Endothelial cell (in vitro differentiated cells): Measurements from ENCODE around the gene DNALI1. TPM values are rescaled to one million over a fixed set of nuclear protein-coding genes. Genes with fewer than 3 reads are reported as not detected.

ENCODE experiments used
- DNase-seq: peaks from one replicate; pipeline ENCODE4 v3.0.0; 2021; ENCODE audit warnings: low spot score
- H3K27ac Mint-ChIP-seq: one replicate; pipeline ENCODE4 v1.8.0; 2021; ENCODE audit warnings: mixed read lengths, inconsistent platforms; ENCODE audit not compliant: unreplicated experiment
- H3K27me3 Mint-ChIP-seq: one replicate; pipeline ENCODE4 v1.8.0; 2021; ENCODE audit warnings: mild to moderate bottlenecking, moderate library complexity, mixed read lengths, inconsistent platforms; ENCODE audit not compliant: unreplicated experiment
- H3K36me3 Mint-ChIP-seq: one replicate; pipeline ENCODE4 v1.8.0; 2021; ENCODE audit warnings: mild to moderate bottlenecking, low read depth, mixed read lengths, inconsistent platforms; ENCODE audit not compliant: unreplicated experiment
- H3K4me1 Mint-ChIP-seq: one replicate; pipeline ENCODE4 v1.8.0; 2021; ENCODE audit warnings: mild to moderate bottlenecking, mixed read lengths, inconsistent platforms; ENCODE audit not compliant: unreplicated experiment
- H3K4me3 Mint-ChIP-seq: one replicate; pipeline ENCODE4 v1.8.0; 2021; ENCODE audit warnings: mild to moderate bottlenecking, mixed read lengths, inconsistent platforms; ENCODE audit not compliant: unreplicated experiment
- H3K9me3 Mint-ChIP-seq: one replicate; pipeline ENCODE4 v1.8.0; 2021; ENCODE audit warnings: mixed read lengths, inconsistent platforms; ENCODE audit not compliant: unreplicated experiment
- CTCF ChIP-seq: fragments of 200-600 bp; sonication (generic); IDR thresholded peaks from one replicate; pipeline ENCODE4 v1.5.0; 2021; ENCODE audit warnings: antibody characterized with exemption; ENCODE audit not compliant: unreplicated experiment
- total RNA-seq: library from RNA; stranded (reverse); fragmentation: NEBNext Ultra II Directional; extraction: Animal tissue kit (Norgen Biotek cat#: 25700); gene quantifications from one replicate; pipeline ENCODE4 v1.2.1, GENCODE V29; 2021; ENCODE audit not compliant: unreplicated experiment

DNALI1 gene
- total RNA-seq, 1 donor from 2014 or later: 13.0 TPM

DNA sequence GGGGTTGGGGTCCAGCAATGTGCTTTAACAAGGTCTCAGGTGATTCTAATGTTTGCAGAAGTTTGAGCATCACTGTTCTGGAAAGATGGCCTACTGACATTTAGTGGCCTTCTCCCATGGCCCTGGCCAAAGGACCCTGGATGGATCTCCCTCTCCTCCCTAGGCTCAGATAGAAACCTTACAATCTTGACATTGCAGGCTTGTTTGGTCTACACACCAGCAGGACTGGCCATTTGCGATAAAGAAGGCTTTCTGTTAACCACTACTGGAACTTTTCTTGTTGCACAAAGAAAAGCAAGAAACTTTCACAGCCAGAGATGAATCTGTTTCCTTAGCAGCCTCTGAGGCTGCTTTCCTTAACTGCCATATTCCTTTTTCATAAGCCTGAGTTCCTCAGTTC, 6.2 kb downstream of the DNALI1 start:
- H3K4me3 Mint-ChIP-seq: peak overlapping the region; percentile 24
- H3K27ac Mint-ChIP-seq: no peak overlapping the region
- peaks cover 6% of the 10 kb centered on the region for H3K4me1 Mint-ChIP-seq
- DNase-seq: no peak
- H3K27me3 Mint-ChIP-seq: peaks cover 4% of the 10 kb centered on the region
- H3K9me3 Mint-ChIP-seq: no peaks in the 10 kb centered on the region
- TF ChIP-seq CTCF: no peak
- peaks cover 38% of the 10 kb centered on the region for H3K36me3 Mint-ChIP-seq

DNA sequence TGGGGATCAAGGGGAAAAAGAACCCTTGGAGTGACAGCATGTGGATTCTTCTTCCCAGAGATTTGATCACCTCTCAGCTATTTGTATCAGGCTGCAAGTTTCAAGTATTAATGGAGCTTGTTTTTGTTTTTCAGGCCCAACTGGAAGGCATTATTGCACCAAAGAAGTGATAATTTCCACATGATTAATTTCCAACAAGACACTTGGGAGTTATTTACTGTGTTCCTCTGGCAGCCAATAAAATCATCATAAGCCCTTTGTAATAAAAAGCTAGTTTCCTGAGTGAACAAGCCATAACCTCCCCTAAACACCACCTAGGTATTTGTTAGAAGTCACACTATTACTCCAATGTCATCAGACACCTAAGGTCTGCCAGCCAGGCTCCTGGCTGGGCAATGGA, 8.2 kb downstream of the DNALI1 start:
- no peak for DNase-seq
- Mint-ChIP-seq H3K27me3 (no peaks in the 10 kb centered on the region), H3K36me3 (peaks cover 47% of the 10 kb centered on the region), H3K4me3 (no peak overlapping the region), H3K27ac (no peak overlapping the region), H3K9me3 (no peaks in the 10 kb centered on the region), H3K4me1 (peaks cover 7% of the 10 kb centered on the region)
- no peak for TF ChIP-seq CTCF

GRCh38 chr1:37567023-37567422, 10.3 kb downstream of the DNALI1 start:
- DNase-seq: no peak

DNA sequence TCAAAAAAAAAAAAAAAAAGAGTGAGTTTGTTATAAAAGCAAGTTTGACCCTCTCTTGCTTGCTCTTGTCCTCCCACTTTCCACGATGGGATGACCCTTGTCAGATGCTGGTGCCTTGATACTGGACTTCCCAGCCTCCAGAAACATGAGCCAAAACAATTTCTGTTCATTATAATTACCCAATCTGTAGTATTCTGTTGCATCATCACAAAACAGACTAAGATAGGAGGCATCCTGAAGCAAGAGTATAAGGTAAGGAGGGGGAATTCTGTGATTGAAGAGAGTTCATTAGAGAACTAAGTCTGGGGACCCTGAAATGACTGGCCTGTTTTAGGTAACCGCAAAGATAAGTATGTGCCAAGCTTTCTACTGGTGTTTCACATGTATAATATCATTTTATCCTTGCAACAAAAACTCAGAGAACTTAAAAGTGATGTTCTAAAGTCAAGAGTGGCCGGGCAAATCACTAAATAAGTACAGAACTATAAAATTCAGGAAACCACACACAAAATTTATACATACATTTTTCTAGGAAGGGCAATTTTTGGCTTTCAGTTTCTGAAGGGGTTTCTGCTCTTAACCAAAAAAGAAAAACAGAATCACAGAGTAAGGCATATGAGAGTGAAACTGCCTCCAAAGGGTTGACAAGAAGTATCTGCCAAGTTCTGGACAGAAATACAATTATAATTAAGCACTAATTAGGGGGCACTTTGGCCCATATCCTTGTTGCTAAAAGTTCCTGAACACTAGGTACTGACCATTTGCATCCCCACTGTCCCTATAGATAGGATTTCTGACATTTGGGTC, 14.0 kb downstream of the DNALI1 start:
- Mint-ChIP-seq H3K27ac (no peak overlapping the region), H3K4me3 (no peak overlapping the region), H3K27me3 (no peaks in the 10 kb centered on the region), H3K9me3 (no peaks in the 10 kb centered on the region), H3K36me3 (peaks cover 70% of the 10 kb centered on the region), H3K4me1 (peaks cover 7% of the 10 kb centered on the region)
- no peak for DNase-seq
- no peak for TF ChIP-seq CTCF

More at GRCh38 chr1:37567023-37567422, 10.3 kb downstream of the DNALI1 start:
- Mint-ChIP-seq H3K36me3 (peaks cover 60% of the 10 kb centered on the region), H3K4me3 (peak overlapping the region; percentile 45), H3K27ac (no peak overlapping the region), H3K27me3 (no peaks in the 10 kb centered on the region), H3K4me1 (peaks cover 7% of the 10 kb centered on the region), H3K9me3 (no peaks in the 10 kb centered on the region)
- TF ChIP-seq CTCF: no peak

DNA sequence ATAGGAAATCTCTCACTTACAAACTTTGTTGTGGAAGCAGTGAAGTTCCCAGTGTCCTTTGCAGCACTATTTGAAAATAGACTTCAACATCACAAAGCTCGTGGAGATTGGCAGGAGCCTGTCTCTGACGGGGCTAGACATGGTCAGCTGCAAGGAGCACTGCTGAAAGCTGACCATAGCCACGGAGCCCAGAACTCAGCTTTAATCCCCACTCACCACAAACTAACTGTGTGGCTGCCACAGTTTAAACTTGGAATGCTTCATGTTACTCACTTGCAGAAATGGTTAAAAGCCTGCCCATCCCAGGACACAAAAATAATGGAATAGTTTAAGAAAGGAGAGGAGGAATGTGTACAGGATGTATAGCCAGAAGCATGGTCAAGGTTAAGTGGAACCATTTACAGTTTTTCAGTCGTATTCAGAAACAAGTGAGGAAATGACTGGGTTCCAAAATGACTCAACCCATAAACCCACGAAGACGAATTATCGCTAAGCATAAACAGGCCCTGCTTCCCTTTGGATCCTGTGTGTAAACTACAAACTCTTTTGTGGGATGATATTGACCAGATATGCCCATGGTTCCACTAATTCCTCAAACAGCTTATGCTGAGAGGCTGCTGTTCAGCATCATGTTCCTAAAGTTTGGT, 18.2 kb downstream of the DNALI1 start:
- H3K36me3 Mint-ChIP-seq: peaks cover 44% of the 10 kb centered on the region

More for the DNA sequence above, 18.2 kb downstream of the DNALI1 start:
- DNase-seq: no peak
- Mint-ChIP-seq H3K9me3 (no peaks in the 10 kb centered on the region), H3K4me3 (no peak overlapping the region), H3K27ac (no peak overlapping the region), H3K27me3 (no peaks in the 10 kb centered on the region), H3K4me1 (no peaks in the 10 kb centered on the region)
- TF ChIP-seq CTCF: no peak
